Small intestine (tissue), 7 donors: Measurements from ENCODE around the gene CNOT10. TPM values are rescaled to one million over a fixed set of nuclear protein-coding genes. Genes with fewer than 3 reads are reported as not detected.
A peak's percentile ranks its signal among the peaks of the same experiment; 100 is the strongest.
"Not testable (repeated sequence)": the region's sequence is repeated elsewhere in the genome, so short reads cannot be mapped to it uniquely, and the experiment has no call there.

ENCODE experiments used
- DNase-seq, 2 donors: peaks; one replicate each; pipeline versions ENCODE4 v3.0.0 to v3.0.0-alpha.2; 2013
- FAIRE-seq: peaks from 2 replicates; lab custom pipeline; 2012; peaks lifted over from hg19 to GRCh38; lab: Jason Lieb, UNC
- H3K27ac ChIP-seq, 3 donors: one replicate each; pipeline ENCODE4 v1.5.1; 2013; ENCODE audit warnings: low read length in 2 of 3, mild to moderate bottlenecking in 2 of 3, control low read depth in 1 of 3, inconsistent platforms in 1 of 3, low read depth in 1 of 3, moderate library complexity in 1 of 3
- H3K27me3 ChIP-seq, 3 donors: one replicate each; pipeline ENCODE4 v1.6.1; 2013; ENCODE audit warnings: low read length in 3 of 3, inconsistent platforms in 1 of 3; ENCODE audit not compliant: control insufficient read depth in 3 of 3, insufficient read depth in 3 of 3
- H3K36me3 ChIP-seq, 3 donors: one replicate each; pipeline ENCODE4 v1.6.1; 2013; ENCODE audit warnings: low read length in 3 of 3, inconsistent platforms in 1 of 3, low read depth in 1 of 3, mild to moderate bottlenecking in 1 of 3, moderate library complexity in 1 of 3; ENCODE audit not compliant: control insufficient read depth in 3 of 3, insufficient read depth in 2 of 3
- H3K4me1 ChIP-seq, 3 donors: one replicate each; pipeline ENCODE4 v1.6.1; 2013; ENCODE audit warnings: low read length in 2 of 3, inconsistent platforms in 1 of 3, low read depth in 1 of 3, mild to moderate bottlenecking in 1 of 3, moderate library complexity in 1 of 3; ENCODE audit not compliant: control insufficient read depth in 3 of 3, insufficient read depth in 2 of 3
- H3K4me3 ChIP-seq, 3 donors: one replicate each; pipeline ENCODE4 v1.5.1; 2013; ENCODE audit warnings: low read length in 3 of 3, control low read depth in 1 of 3, inconsistent platforms in 1 of 3, low read depth in 1 of 3, mild to moderate bottlenecking in 1 of 3, moderate library complexity in 1 of 3
- H3K9me3 ChIP-seq, 2 donors: one replicate each; pipeline ENCODE4 v1.6.1; 2013; ENCODE audit warnings: low read depth in 1 of 2, low read length in 1 of 2; ENCODE audit not compliant: control insufficient read depth in 2 of 2, insufficient read depth in 1 of 2
- WGBS, 3 donors: extraction: QIAGEN DNeasy Blood & Tissue Kit; methylation state at CpG; one replicate each; pipeline ENCODE4 v1.1.7; 2013; 5-methylcytosine and 5-hydroxymethylcytosine counted together
- polyA plus RNA-seq, 4 donors: library from polyadenylated mRNA; stranded (reverse) in 3 of 4; unstranded in 1 of 4; fragments of 200-250 nt in 3 of 4; fragments of 120-200 nt in 1 of 4; gene quantifications; one replicate each; pipeline versions ENCODE4 v1.2.1 to v1.2.3, GENCODE V29; 2013
- donor health status: healthy with polysubstance abuse.
- donor health status: control.
- donor health status: control.
- donor health status: Bipolar disorder and iron deficiency.
- donor health status: healthy.

CNOT10 gene
- polyA plus RNA-seq, 4 donors = 12.7 to 35.0 (median 15.7) TPM

DNA sequence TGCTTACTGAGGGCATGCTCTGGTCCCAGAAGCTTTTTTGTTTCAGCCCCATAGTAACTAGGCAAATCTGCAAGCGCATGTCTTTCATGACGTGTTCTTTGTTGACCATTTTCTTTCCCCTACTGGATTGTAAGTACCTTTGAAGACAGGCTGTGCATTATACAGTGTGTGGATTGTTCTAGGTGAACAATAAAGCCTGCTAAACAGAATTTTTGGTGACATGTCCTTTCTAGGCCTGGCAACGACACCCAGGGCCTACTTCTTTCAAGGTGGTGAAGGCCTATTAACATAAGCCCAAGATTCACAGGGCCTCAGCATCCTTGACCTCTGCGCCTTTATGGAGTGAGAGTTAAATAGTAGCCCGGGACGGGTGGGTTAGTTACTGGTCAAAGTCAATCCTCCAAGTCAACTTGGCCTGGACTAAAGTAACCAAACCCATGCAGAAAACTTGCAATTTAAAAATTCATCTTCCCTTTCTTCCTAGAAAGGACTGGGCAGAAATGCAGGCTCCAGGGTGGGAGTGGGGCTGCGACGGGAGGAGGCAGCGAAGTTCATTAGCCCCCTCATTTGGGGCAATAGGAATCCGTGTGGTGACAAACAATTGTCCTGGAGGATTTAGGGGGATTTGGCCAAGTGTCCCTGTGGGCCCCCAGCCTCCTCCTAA is 95.2 kb downstream of the CNOT10 start:
- peaks cover 0 to 3% (median 0%) of the 10 kb centered on the region in 3 donors for H3K27me3 ChIP-seq
- peak overlapping the region in 1 of 3 donors; percentile 74 for H3K4me3 ChIP-seq
- FAIRE-seq = no peak
- no peaks in the 10 kb centered on the region for H3K9me3 ChIP-seq
- H3K4me1 ChIP-seq = peaks cover 0 to 8% (median 0%) of the 10 kb centered on the region in 3 donors
- 68 to 81% (median 79%) methylated on average over 10 of the region's 10 CpGs for WGBS, 3 donors
- DNase-seq = peak in 1 of 2 donors; percentile 31
- H3K36me3 ChIP-seq = no peaks in the 10 kb centered on the region
- H3K27ac ChIP-seq = peak overlapping the region in 1 of 3 donors; percentile 74

GRCh38 chr3:32780735-32781210 is 95.8 kb downstream of the CNOT10 start:
- Histone ChIP-seq H3K4me1 (peaks cover 0 to 8% (median 0%) of the 10 kb centered on the region in 3 donors), H3K27me3 (peaks cover 0 to 3% (median 0%) of the 10 kb centered on the region in 3 donors), H3K27ac (peak overlapping the region in 1 of 3 donors; percentile 74), H3K36me3 (no peaks in the 10 kb centered on the region), H3K4me3 (peak overlapping the region; percentile 20 to 74 (median 37)), H3K9me3 (no peaks in the 10 kb centered on the region)
- FAIRE-seq (no peak), DNase-seq (peak; percentile 19 to 80)
- 2 to 7% (median 6%) methylated on average over 27 to 36 of the region's 36 CpGs for WGBS, 3 donors

DNA sequence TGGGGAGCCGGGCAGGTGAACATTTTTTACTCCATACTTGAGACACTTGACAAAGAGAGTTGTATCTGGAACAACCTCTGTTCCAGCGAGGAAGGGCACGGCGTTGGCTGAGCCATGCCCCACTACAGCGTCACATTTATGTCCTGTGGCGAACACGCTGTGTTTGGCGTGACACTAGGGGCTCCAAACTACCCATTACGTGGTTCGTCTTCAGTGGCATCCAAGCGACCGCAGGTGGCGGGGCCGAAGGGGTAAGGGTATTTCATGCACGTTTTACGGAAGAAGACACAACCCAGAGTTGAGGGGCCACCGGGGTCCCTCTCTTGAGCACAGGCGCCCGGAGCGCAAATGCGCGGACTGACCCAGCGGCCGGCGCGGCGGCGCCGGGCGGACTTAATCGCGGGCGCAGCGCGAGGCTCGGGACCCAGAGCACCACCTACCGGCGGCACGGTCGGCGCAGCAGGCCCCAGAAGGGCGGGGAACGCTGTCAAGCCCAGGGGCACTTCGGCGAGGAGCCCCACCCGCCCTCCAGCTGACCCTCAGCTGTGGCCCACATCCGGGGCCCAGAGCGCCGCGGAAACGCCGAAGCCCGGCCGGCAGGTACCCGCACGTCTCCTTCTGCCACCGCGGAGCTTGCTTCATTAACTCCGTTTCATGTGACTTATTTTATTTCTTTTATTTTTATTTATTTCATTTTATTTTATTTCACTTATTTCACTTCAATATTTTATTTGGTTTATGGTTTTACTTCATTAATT is 96.4 kb downstream of the CNOT10 start:
- no peaks in the 10 kb centered on the region for H3K9me3 ChIP-seq
- peak; percentile 58 to 93 for DNase-seq
- peaks cover 0 to 3% (median 0%) of the 10 kb centered on the region in 3 donors for H3K27me3 ChIP-seq
- peak overlapping the region in 1 of 3 donors; percentile 74 for H3K27ac ChIP-seq
- 1 to 2% (median 2%) methylated on average over 49 to 59 of the region's 59 CpGs for WGBS, 3 donors
- peaks cover 0 to 8% (median 0%) of the 10 kb centered on the region in 3 donors for H3K4me1 ChIP-seq
- H3K4me3 ChIP-seq = peak overlapping the region; percentile 20 to 74 (median 37)
- no peak for FAIRE-seq
- no peaks in the 10 kb centered on the region for H3K36me3 ChIP-seq

- not testable (repeated sequence) for H3K4me3 ChIP-seq, H3K27me3 ChIP-seq, DNase-seq, H3K4me1 ChIP-seq, H3K27ac ChIP-seq, H3K36me3 ChIP-seq, H3K9me3 ChIP-seq, FAIRE-seq
- WGBS, 3 donors = 89 to 92% (median 92%) methylated on average over 9 of the region's 9 CpGs
Measured at GRCh38 chr3:32781969-32782270, 96.9 kb downstream of the CNOT10 start.

GRCh38 chr3:32782407-32782806 is 97.4 kb downstream of the CNOT10 start:
- Histone ChIP-seq H3K9me3 (no peaks in the 10 kb centered on the region), H3K27me3 (peaks cover 0 to 3% (median 0%) of the 10 kb centered on the region in 3 donors), H3K4me1 (peaks cover 0 to 8% (median 0%) of the 10 kb centered on the region in 3 donors), H3K4me3 (no peak overlapping the region), H3K27ac (no peak overlapping the region), H3K36me3 (no peaks in the 10 kb centered on the region)
- FAIRE-seq (no peak), DNase-seq (no peak)
- 97 to 98% (median 97%) methylated on average over 3 of the region's 3 CpGs for WGBS, 3 donors

GRCh38 chr3:32791833-32792232 is 106.8 kb downstream of the CNOT10 start:
- H3K4me3 ChIP-seq = no peak overlapping the region
- H3K4me1 ChIP-seq = no peaks in the 10 kb centered on the region
- no peak for FAIRE-seq
- H3K27me3 ChIP-seq = no peaks in the 10 kb centered on the region
- no peaks in the 10 kb centered on the region for H3K9me3 ChIP-seq
- WGBS, 3 donors = 55 to 67% (median 58%) methylated on average over 3 of the region's 3 CpGs
- H3K36me3 ChIP-seq = no peaks in the 10 kb centered on the region
- no peak overlapping the region for H3K27ac ChIP-seq
- no peak for DNase-seq

DNA sequence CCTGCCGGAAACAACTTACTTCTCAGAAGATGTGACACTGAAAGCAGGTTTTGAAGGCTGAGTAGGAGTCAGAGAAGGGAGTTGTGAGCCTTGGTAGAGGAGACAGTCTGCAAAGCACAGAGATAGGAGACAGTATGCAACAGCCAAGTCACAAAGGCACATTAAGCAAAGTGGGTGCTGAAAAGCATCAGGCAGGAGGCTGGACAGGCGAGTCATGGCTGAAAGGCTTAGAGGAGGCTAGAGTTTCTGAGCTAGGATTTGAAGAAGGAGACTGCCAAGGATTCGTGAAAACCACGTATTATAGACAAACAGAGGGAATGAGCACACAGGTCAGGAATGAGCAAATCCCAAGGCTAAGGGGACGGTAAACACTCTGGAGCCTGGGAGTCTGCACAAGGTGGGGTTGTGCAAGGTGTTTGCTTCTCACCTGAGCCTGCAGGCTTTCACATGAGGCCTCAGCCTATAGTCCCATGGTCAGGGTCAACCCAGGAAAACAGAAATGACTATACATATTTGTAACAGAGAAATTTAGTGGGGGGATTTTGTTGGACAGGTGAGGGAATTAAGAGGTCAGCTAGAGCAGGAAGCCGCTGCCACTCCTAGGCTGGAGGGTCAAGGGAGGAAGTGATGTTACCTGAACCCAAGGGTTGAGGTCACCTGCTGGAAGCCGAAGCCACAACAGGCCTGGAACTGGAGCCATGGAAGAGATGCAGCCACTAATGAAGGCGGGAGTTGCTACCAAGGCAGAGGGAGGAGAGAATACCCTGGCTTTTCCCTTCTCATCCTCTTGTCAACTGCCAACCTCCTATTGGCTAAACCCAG is 109.7 kb downstream of the CNOT10 start:
- WGBS, 3 donors = 80 to 83% (median 80%) methylated on average over 8 of the region's 8 CpGs
- no peak for FAIRE-seq
- no peak overlapping the region for H3K4me3 ChIP-seq
- no peaks in the 10 kb centered on the region for H3K27me3 ChIP-seq
- no peaks in the 10 kb centered on the region for H3K36me3 ChIP-seq
- no peaks in the 10 kb centered on the region for H3K4me1 ChIP-seq
- H3K27ac ChIP-seq = peak overlapping the region in 1 of 3 donors; percentile 18
- H3K9me3 ChIP-seq = no peaks in the 10 kb centered on the region
- peak in 1 of 2 donors; percentile 43 for DNase-seq

- not testable (repeated sequence) for H3K9me3 ChIP-seq, H3K27me3 ChIP-seq, FAIRE-seq, DNase-seq, H3K27ac ChIP-seq, H3K4me3 ChIP-seq, H3K36me3 ChIP-seq, H3K4me1 ChIP-seq
- WGBS, 3 donors = 83 to 87% (median 87%) methylated on average over 11 of the region's 11 CpGs
Measured at GRCh38 chr3:32796384-32796950, 111.5 kb downstream of the CNOT10 start.
